Smooth muscle cell (in vitro differentiated cells): Measurements from ENCODE around the gene VASP. TPM values are rescaled to one million over a fixed set of nuclear protein-coding genes. Genes with fewer than 3 reads are reported as not detected.

Experiments used
- DNase-seq: peaks from one replicate; lab custom pipeline; 2025; ENCODE audit not compliant: unreplicated experiment; lab: John Stamatoyannopoulos, UW
- H2AFZ ChIP-seq: fragments of 200-600 bp; sonication (generic); 2 replicates; pipeline ENCODE4 v1.6.0; 2016; ENCODE audit warnings: antibody characterized with exemption, low read depth, mild to moderate bottlenecking
- H3F3A ChIP-seq: fragments of 200-600 bp; sonication (generic); 2 replicates; pipeline ENCODE4 v1.6.0; 2017; ENCODE audit warnings: antibody characterized with exemption, low read depth
- H3K27ac ChIP-seq: fragments of 200-600 bp; sonication (generic); 2 replicates; pipeline ENCODE4 v1.5.1; 2016; ENCODE audit warnings: low read depth, mild to moderate bottlenecking
- H3K27me3 ChIP-seq: fragments of 200-600 bp; sonication (generic); 2 replicates; pipeline ENCODE4 v1.6.1; 2016; ENCODE audit warnings: low read depth, mild to moderate bottlenecking
- H3K36me3 ChIP-seq: fragments of 200-600 bp; sonication (generic); 2 replicates; pipeline ENCODE4 v1.5.1; 2016; ENCODE audit warnings: low read depth
- H3K4me1 ChIP-seq: fragments of 200-600 bp; sonication (generic); 2 replicates; pipeline ENCODE4 v1.5.1; 2016; ENCODE audit warnings: low read depth
- H3K4me2 ChIP-seq: fragments of 200-600 bp; sonication (generic); 2 replicates; pipeline ENCODE4 v1.6.0; 2016; ENCODE audit warnings: mild to moderate bottlenecking
- H3K4me3 ChIP-seq: fragments of 200-600 bp; sonication (generic); 2 replicates; pipeline ENCODE4 v1.5.1; 2016; ENCODE audit warnings: mild to moderate bottlenecking
- H3K79me2 ChIP-seq: fragments of 200-600 bp; sonication (generic); 2 replicates; pipeline ENCODE4 v1.6.0; 2016; ENCODE audit warnings: low read depth, mild to moderate bottlenecking
- H3K9ac ChIP-seq: fragments of 200-600 bp; sonication (generic); 2 replicates; pipeline ENCODE4 v1.6.0; 2016; ENCODE audit warnings: low read depth
- H3K9me3 ChIP-seq: fragments of 200-600 bp; sonication (generic); replicated peaks from 2 replicates; pipeline ENCODE4 v1.5.1; 2016; ENCODE audit warnings: low read depth
- H4K20me1 ChIP-seq: fragments of 200-600 bp; sonication (generic); 2 replicates; pipeline ENCODE4 v1.6.0; 2016; ENCODE audit warnings: low read depth
- CTCF ChIP-seq: fragments of 200-600 bp; sonication (generic); IDR thresholded peaks from 2 replicates; pipeline ENCODE4 v1.5.1; 2017; ENCODE audit warnings: borderline replicate concordance, mild to moderate bottlenecking, antibody characterized with exemption; ENCODE audit not compliant: insufficient read depth, poor library complexity, severe bottlenecking
- WGBS: methylation state at CpG from one replicate; pipeline ENCODE4 v1.1.7; 2016; ENCODE audit warnings: low lambda C conversion rate; 5-methylcytosine and 5-hydroxymethylcytosine counted together
- polyA plus RNA-seq: library from polyadenylated mRNA; unstranded; fragments of >200 nt; fragmentation: Nextera tagmentation; extraction: Ambion mirVana; gene quantifications from 2 replicates; pipeline ENCODE4 v1.2.1, GENCODE V29; 2016
- total RNA-seq: library from RNA; depleted of rRNA; stranded (reverse); fragments of >200 nt; gene quantifications from 2 replicates; pipeline ENCODE4 v1.2.3, GENCODE V29; 2014

Gene VASP
- total and polyA plus RNA-seq, 2 experiments from 2014 or later, result 73.6 to 75.8 TPM

- Histone ChIP-seq H3K9me3 (no peaks in the 10 kb centered on the region), H4K20me1 (peaks cover 14% of the 10 kb centered on the region), H3K4me3 (no peak overlapping the region), H3K27ac (no peak overlapping the region), H3K27me3 (no peaks in the 10 kb centered on the region), H3F3A (no peaks in the 10 kb centered on the region), H3K79me2 (peaks cover 23% of the 10 kb centered on the region), H3K9ac (no peak overlapping the region), H3K4me1 (no peaks in the 10 kb centered on the region), H3K36me3 (no peaks in the 10 kb centered on the region), H3K4me2 (no peak overlapping the region), H2AFZ (no peak overlapping the region)
- 94% methylated on average over 8 of the region's 8 CpGs for WGBS
- no peak for DNase-seq
- TF ChIP-seq CTCF, result no peak
These were observed 64.4 kb downstream of the VASP start for GRCh38 chr19:45571457-45572220.

GRCh38 chr19:45574526-45574925, 67.2 kb downstream of the VASP start:
- Histone ChIP-seq H3K36me3 (no peaks in the 10 kb centered on the region), H3F3A (peaks cover 8% of the 10 kb centered on the region), H3K4me1 (peaks cover 7% of the 10 kb centered on the region), H2AFZ (no peak overlapping the region), H3K9me3 (no peaks in the 10 kb centered on the region), H3K27me3 (no peaks in the 10 kb centered on the region), H3K9ac (no peak overlapping the region), H3K27ac (no peak overlapping the region), H4K20me1 (peaks cover 8% of the 10 kb centered on the region), H3K79me2 (peaks cover 24% of the 10 kb centered on the region), H3K4me2 (no peak overlapping the region), H3K4me3 (no peak overlapping the region)
- no peak for TF ChIP-seq CTCF
- 96% methylated on average over 4 of the region's 4 CpGs for WGBS
- no peak for DNase-seq

- Histone ChIP-seq H3K4me2 (no peak overlapping the region), H3K9ac (no peak overlapping the region), H3K36me3 (no peaks in the 10 kb centered on the region), H3K9me3 (no peaks in the 10 kb centered on the region), H3K4me3 (no peak overlapping the region), H3F3A (peaks cover 8% of the 10 kb centered on the region), H2AFZ (no peak overlapping the region), H4K20me1 (peaks cover 3% of the 10 kb centered on the region), H3K4me1 (peaks cover 7% of the 10 kb centered on the region), H3K27me3 (no peaks in the 10 kb centered on the region), H3K79me2 (peaks cover 21% of the 10 kb centered on the region), H3K27ac (no peak overlapping the region)
- no peak for DNase-seq
- no peak for TF ChIP-seq CTCF
- WGBS, result 97% methylated on average over 5 of the region's 5 CpGs
These were observed 67.9 kb downstream of the VASP start for GRCh38 chr19:45575216-45575615.

Other genes starting within 250 kb of the VASP start
- not detected in 2 replicates for gene CKM, start 184.6 kb upstream of the VASP start, total RNA-seq
- 0.31 TPM in 1 of 2 replicates, not detected in the other for gene CKM, start 184.6 kb upstream of the VASP start, polyA plus RNA-seq
- gene KLC3, start 166.7 kb upstream of the VASP start, total RNA-seq, result 2.6 and 6.3 TPM in 2 replicates
- 4.8 and 11.2 TPM in 2 replicates for gene KLC3, start 166.7 kb upstream of the VASP start, polyA plus RNA-seq
- gene ERCC2, start 136.9 kb upstream of the VASP start, total RNA-seq, result 12.8 and 13.4 TPM in 2 replicates
- gene ERCC2, start 136.9 kb upstream of the VASP start, polyA plus RNA-seq, result 5.7 and 14.6 TPM in 2 replicates
- gene PPP1R13L, start 102.4 kb upstream of the VASP start, total RNA-seq, result 26.3 and 66.4 TPM in 2 replicates
- 28.1 and 77.1 TPM in 2 replicates for gene PPP1R13L, start 102.4 kb upstream of the VASP start, polyA plus RNA-seq
- gene POLR1G, start 100.8 kb upstream of the VASP start, total RNA-seq, result 1.4 and 1.6 TPM in 2 replicates
- gene POLR1G, start 100.8 kb upstream of the VASP start, polyA plus RNA-seq, result 2.7 and 3.9 TPM in 2 replicates
- 60.8 and 72.6 TPM in 2 replicates for gene ERCC1, start 83.6 kb upstream of the VASP start, total RNA-seq
- gene ERCC1, start 83.6 kb upstream of the VASP start, polyA plus RNA-seq, result 81.5 and 90.4 TPM in 2 replicates
- 171 and 186 TPM in 2 replicates for gene FOSB, start 39.5 kb upstream of the VASP start, total RNA-seq
- gene FOSB, start 39.5 kb upstream of the VASP start, polyA plus RNA-seq, result 178 and 299 TPM in 2 replicates
- gene RTN2, start 10.4 kb upstream of the VASP start, total RNA-seq, result 6.3 and 20.5 TPM in 2 replicates
- 24.4 and 28.0 TPM in 2 replicates for gene RTN2, start 10.4 kb upstream of the VASP start, polyA plus RNA-seq
- 0.58 TPM in 1 of 2 replicates, not detected in the other for gene PPM1N, start 9.0 kb upstream of the VASP start, total RNA-seq
- gene PPM1N, start 9.0 kb upstream of the VASP start, polyA plus RNA-seq, result 0.16 and 1.3 TPM in 2 replicates
- 6.2 and 8.8 TPM in 2 replicates for gene OPA3, start 77.3 kb downstream of the VASP start, total RNA-seq
- 10.3 and 13.3 TPM in 2 replicates for gene OPA3, start 77.3 kb downstream of the VASP start, polyA plus RNA-seq
- not detected in 2 replicates for gene GPR4, start 94.7 kb downstream of the VASP start, total RNA-seq
- gene GPR4, start 94.7 kb downstream of the VASP start, polyA plus RNA-seq, result 0.31 TPM in 1 of 2 replicates, not detected in the other
- gene EML2, start 131.9 kb downstream of the VASP start, total RNA-seq, result 7.7 and 15.6 TPM in 2 replicates
- gene EML2, start 131.9 kb downstream of the VASP start, polyA plus RNA-seq, result 19.0 and 20.8 TPM in 2 replicates
- 0.99 and 1.8 TPM in 2 replicates for gene GIPR, start 160.7 kb downstream of the VASP start, total RNA-seq
- gene GIPR, start 160.7 kb downstream of the VASP start, polyA plus RNA-seq, result 2.4 and 3.4 TPM in 2 replicates
- gene SNRPD2, start 184.5 kb downstream of the VASP start, total RNA-seq, result 234 and 284 TPM in 2 replicates
- gene SNRPD2, start 184.5 kb downstream of the VASP start, polyA plus RNA-seq, result 637 and 690 TPM in 2 replicates
- 12.2 and 12.9 TPM in 2 replicates for gene QPCTL, start 185.2 kb downstream of the VASP start, total RNA-seq
- 10.0 and 13.3 TPM in 2 replicates for gene QPCTL, start 185.2 kb downstream of the VASP start, polyA plus RNA-seq
- 5.6 and 7.2 TPM in 2 replicates for gene FBXO46, start 223.4 kb downstream of the VASP start, total RNA-seq
- gene FBXO46, start 223.4 kb downstream of the VASP start, polyA plus RNA-seq, result 7.9 and 13.1 TPM in 2 replicates
- gene MEIOSIN, start 226.0 kb downstream of the VASP start, total RNA-seq, result not detected in 2 replicates
- gene MEIOSIN, start 226.0 kb downstream of the VASP start, polyA plus RNA-seq, result 0.12 TPM in 1 of 2 replicates, not detected in the other